Measurements from ENCODE around the gene DHRS11. TPM values are rescaled to one million over a fixed set of nuclear protein-coding genes. Genes with fewer than 3 reads are reported as not detected.

The DHRS11 gene
- total RNA-seq, 4 donors from 2014 or later: 1.8 to 22.8 (median 6.2) TPM

GRCh38 chr17:36629970-36630502 lies 38.4 kb downstream of the DHRS11 start:
- Histone ChIP-seq H3K9me3 (no peaks in the 10 kb centered on the region), H3K4me3 (no peak overlapping the region), H3K27me3 (no peaks in the 10 kb centered on the region), H3K4me1 (no peaks in the 10 kb centered on the region), H3K36me3 (no peaks in the 10 kb centered on the region), H3K27ac (no peak overlapping the region)
- intact Hi-C loops (cut with DNase I; ENCODE audit: low total_unique reads): no loop called here
- DNase-seq: no peak
- TF ChIP-seq, protein P1, sequence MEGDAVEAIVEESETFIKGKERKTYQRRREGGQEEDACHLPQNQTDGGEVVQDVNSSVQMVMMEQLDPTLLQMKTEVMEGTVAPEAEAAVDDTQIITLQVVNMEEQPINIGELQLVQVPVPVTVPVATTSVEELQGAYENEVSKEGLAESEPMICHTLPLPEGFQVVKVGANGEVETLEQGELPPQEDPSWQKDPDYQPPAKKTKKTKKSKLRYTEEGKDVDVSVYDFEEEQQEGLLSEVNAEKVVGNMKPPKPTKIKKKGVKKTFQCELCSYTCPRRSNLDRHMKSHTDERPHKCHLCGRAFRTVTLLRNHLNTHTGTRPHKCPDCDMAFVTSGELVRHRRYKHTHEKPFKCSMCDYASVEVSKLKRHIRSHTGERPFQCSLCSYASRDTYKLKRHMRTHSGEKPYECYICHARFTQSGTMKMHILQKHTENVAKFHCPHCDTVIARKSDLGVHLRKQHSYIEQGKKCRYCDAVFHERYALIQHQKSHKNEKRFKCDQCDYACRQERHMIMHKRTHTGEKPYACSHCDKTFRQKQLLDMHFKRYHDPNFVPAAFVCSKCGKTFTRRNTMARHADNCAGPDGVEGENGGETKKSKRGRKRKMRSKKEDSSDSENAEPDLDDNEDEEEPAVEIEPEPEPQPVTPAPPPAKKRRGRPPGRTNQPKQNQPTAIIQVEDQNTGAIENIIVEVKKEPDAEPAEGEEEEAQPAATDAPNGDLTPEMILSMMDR (IDR thresholded peaks at IDR 0.05): no peak
- no peak for TF ChIP-seq POLR2A (IDR thresholded peaks at IDR 0.05)

GRCh38 chr17:36631022-36631421 lies 39.3 kb downstream of the DHRS11 start:
- TF ChIP-seq, protein P1 (IDR thresholded peaks at IDR 0.05): no peak
- TF ChIP-seq POLR2A (IDR thresholded peaks at IDR 0.05): no peak
- Histone ChIP-seq H3K27me3 (no peaks in the 10 kb centered on the region), H3K4me3 (no peak overlapping the region), H3K27ac (no peak overlapping the region), H3K9me3 (no peaks in the 10 kb centered on the region), H3K36me3 (no peaks in the 10 kb centered on the region), H3K4me1 (no peaks in the 10 kb centered on the region)
- DNase-seq: no peak
- intact Hi-C loops (cut with DNase I; ENCODE audit: low total_unique reads): no loop called here

DNA sequence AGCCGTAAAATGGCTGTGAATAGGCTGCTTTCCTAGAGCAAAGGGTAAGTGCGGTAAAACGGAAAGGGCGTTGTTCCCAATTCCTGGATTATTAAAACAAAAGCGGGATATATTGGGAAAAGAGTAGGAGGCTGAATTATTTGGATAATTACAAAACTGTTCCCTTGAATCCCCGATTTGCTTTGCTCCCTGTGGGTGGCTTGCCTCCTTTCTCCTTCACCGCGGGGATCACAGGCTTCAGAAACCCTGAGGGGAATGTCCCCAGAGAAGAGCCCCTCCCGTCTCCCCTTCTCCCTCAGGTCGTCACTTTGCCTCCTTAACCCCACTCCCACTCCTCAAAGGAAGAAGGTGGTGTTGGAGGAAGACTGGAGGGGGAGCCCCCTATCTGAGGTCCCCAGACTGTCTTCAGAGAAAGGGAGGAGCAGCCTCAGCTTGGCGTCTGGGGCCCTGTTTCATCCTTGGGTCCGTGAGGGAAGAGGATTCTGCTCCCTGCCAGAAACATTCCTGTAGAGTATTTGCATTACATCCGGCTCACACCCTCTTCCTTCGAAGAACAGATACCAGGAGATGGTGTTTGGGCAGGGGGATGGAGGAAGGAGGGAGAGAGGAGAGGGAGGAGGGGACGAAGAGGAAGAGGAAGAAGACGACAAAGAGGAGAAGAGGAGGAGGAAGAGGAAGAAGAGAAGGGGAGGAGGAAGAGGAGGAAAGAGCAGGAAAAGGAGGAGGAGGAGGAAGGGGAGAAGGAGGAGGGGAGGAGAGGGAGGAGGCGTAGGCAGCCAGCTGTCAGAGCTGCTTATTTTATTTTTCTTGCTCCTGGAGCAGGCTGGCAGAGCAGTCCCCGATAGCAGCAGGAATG lies 41.5 kb downstream of the DHRS11 start:
- no peaks in the 10 kb centered on the region for H3K27me3 ChIP-seq
- no peak overlapping the region for H3K27ac ChIP-seq
- no peaks in the 10 kb centered on the region for H3K4me1 ChIP-seq
- TF ChIP-seq, protein P1 (IDR thresholded peaks at IDR 0.05): no peak
- TF ChIP-seq POLR2A (IDR thresholded peaks at IDR 0.05): no peak
- H3K36me3 ChIP-seq: no peaks in the 10 kb centered on the region
- H3K9me3 ChIP-seq: no peaks in the 10 kb centered on the region
- intact Hi-C loops (cut with DNase I; ENCODE audit: low total_unique reads): no loop called here
- H3K4me3 ChIP-seq: no peak overlapping the region
- DNase-seq: no peak

- peaks cover 0 to 10% of the 10 kb centered on the region in 2 donors for H3K4me1 ChIP-seq
- TF ChIP-seq, protein P1 (IDR thresholded peaks at IDR 0.05): no peak
- TF ChIP-seq POLR2A (IDR thresholded peaks at IDR 0.05): no peak
- DNase-seq: no peak
- H3K4me3 ChIP-seq: no peak overlapping the region
- intact Hi-C loops (cut with DNase I; ENCODE audit: low total_unique reads): no loop called here
- H3K36me3 ChIP-seq: no peaks in the 10 kb centered on the region
- H3K27ac ChIP-seq: no peak overlapping the region
- no peaks in the 10 kb centered on the region for H3K9me3 ChIP-seq
- H3K27me3 ChIP-seq: peaks cover 0 to 19% of the 10 kb centered on the region in 2 donors
These were observed 48.7 kb downstream of the DHRS11 start for GRCh38 chr17:36640346-36640745.

GRCh38 chr17:36640836-36641235 lies 49.2 kb downstream of the DHRS11 start:
- no peak overlapping the region for H3K4me3 ChIP-seq
- peaks cover 0 to 10% of the 10 kb centered on the region in 2 donors for H3K4me1 ChIP-seq
- H3K36me3 ChIP-seq: no peaks in the 10 kb centered on the region
- H3K27me3 ChIP-seq: peaks cover 0 to 19% of the 10 kb centered on the region in 2 donors
- no peak for DNase-seq
- intact Hi-C loops (cut with DNase I; ENCODE audit: low total_unique reads): no loop called here
- TF ChIP-seq POLR2A (IDR thresholded peaks at IDR 0.05): no peak
- TF ChIP-seq, protein P1 (IDR thresholded peaks at IDR 0.05): no peak
- no peaks in the 10 kb centered on the region for H3K9me3 ChIP-seq
- no peak overlapping the region for H3K27ac ChIP-seq
